ENCODE data around the gene NCMAP.

Gene NCMAP

DNA sequence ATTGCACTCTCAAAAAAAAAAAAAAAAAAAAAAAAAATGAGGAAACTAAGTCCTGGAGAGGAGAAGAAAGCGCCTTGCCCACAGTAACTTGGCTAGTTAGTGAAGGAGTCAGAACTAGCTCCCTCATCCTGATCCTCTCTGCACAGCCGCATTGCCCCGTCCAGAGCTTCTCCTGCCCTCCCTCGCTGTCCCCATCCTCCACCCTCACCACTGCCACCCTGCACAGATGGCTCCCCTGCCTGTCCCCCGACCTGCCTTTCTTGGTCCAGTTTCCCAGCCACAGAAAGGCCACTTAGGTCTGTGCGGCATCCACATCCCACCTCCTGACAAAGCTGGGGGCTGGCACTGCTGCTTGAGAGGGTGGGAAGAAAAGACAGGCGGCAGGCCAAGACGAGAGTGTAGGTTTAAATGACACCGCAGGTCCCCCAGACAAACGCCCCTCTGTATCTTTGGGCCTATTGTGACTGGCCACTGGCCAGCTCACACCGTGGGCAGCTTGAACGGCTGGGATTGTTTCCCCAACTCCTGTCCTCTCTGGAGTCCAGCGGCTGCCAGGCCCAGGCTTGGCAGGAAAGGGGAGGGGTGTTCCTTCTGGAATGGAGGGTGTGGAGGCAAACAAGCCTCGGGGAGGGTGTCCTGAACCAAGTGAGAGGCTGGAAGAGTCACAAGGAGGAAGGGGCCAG is 20.2 kb downstream of the NCMAP start:
- DNase-seq = no peak

- DNase-seq = no peak
These were observed 23.0 kb downstream of the NCMAP start for GRCh38 chr1:24578846-24579245.

DNA sequence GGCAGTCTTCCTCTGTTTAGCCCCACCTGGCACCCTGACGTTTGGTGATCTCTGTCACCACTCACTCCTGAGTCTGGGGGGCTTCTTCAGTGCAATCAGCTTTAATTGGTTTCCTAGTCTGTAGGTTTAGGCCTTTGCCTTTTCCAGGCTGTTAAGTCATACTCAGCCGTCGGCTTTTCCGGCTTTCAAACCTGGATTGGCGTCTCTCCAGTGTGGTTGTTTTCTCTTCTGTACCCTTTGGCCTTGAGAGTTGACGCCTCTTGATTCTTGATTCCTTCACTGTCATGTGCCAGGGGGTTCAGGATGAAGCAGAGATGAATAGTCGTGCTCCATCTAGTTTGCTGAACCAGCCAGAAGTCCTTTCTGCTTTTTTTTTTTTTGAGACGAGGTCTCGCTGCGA is 24.9 kb downstream of the NCMAP start:
- DNase-seq = no peak

- no peak for DNase-seq
These were observed 28.3 kb downstream of the NCMAP start for GRCh38 chr1:24584171-24584647.

DNA sequence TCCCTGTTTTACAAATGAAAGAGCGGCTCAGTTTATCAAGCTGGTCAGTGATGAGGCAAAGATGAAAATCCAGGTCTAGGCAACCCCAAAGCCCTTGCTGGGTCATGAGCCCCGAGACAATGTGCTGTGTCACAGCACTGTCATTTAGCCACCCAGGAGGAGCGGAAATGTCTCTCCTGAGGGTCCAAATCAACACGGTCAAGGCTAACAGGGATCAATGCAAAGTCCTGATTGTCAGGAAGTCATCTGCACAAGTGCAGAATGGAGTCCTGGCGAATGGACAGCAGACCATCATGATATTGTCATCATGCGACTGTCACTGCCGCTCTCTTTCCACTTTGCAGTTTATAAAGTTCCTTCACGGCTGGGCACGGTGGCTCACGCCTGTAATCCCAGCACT is 30.2 kb downstream of the NCMAP start:
- no peak for DNase-seq

DNA sequence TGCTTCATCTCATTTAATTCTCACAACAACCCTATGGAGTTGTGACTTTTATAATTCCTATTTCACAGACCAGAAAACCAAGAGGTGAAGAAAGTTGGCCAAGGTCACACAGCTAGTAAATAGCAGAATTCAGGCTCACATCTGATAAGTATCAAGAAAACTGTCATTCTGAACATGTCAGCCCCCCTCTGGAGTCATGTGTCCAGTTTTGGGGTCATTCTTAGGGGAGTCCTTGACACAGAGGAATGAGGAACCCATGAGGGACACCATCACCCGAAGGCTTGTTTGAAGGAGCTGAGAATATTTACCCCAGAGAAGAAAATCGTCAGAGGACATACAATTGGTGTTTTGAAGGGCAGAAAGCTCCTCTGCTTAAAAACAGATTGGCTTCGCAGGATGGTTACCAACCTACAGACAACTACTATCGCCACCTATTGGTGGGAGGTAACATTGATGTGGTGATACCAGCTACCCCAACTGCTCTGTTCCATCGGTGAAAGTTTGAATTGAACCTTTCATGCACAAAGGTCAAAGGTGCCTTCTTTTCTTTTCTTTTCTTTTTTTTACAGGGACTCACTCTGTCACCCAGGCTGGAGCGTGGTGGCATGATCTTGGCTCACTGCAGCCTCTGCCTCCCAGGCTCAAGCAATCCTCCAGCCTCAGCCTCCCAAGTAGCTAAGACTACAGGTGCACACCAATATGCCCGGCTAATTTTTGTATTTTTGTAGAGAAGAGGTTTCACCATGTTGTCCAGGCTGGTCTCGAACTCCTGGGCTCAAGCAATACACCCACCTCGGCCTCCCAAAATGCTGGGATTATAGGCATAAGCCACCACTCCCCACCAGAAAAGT is 31.3 kb downstream of the NCMAP start:
- no peak for DNase-seq

DNA sequence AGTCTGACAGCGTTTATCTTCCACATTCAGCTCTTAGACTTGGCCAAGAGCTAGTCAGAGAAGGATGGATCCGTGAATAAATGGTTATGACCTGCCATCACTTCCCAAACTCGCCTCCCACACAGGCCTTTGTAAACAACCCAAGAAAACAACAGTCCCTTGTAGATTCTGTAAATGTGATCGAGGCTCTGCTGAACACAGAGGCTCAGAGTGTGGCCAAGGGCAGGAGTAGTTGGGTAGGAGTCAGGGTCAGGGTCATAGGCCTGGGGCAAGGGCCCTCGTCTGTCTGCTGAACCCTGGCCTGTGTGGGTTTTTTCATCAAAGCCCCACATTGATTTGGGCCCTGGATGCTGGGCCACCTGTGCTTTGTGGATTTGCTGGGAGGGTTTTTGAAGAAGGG is 32.7 kb downstream of the NCMAP start:
- DNase-seq = no peak

DNA sequence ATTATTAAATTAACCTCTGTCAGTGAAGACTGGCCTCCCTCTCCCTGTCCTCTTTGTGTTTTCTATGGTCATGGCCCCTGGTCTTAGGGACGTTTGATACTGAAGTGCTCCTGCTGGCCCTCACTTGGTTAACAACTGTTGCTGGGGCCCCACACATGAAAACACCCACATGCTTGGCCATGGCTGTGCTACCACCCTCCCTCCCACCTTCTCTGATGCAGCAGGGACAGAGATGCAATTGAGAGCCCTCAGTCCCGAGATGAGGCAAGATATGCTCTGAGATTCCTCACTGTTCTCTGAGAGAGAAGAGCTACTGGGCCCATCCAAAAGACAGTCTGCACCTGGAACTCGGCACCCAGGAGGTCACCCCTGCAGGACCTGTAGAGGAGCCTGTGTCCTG is 33.3 kb downstream of the NCMAP start:
- DNase-seq = no peak

DNA sequence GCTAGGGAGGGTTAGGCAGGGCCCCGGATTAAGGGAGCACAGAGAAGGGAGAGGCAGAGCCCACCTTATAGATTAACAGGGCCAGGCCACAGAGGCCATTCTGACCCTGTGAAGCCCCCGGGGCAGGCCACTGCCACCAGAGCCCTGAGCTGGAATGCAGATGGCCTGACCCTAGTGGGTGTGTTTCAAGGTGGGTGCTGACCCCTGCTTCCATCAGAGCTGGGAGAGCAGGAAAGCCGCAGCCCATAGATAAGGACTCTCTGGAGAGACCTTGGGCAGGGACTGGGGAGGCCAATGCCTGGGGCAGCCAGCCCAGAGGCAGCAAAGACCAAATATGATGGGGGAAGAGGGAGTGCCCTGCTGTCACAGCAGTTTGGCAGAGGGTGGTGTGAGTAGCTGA is 35.9 kb downstream of the NCMAP start:
- no peak for DNase-seq

DNA sequence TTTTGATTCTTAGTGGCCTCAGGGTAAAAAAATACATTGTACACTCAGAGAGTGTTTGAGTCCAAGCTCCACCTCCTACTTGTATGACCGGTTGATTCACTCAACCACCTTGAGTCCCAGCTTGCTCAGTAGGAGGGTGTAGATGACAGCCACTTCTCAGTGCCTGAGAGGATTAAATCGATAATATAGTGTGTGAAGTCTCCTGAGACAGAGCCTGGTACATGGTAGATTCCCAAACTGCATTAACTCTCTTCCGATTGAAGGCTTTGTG is 38.4 kb downstream of the NCMAP start:
- no peak for DNase-seq

DNA sequence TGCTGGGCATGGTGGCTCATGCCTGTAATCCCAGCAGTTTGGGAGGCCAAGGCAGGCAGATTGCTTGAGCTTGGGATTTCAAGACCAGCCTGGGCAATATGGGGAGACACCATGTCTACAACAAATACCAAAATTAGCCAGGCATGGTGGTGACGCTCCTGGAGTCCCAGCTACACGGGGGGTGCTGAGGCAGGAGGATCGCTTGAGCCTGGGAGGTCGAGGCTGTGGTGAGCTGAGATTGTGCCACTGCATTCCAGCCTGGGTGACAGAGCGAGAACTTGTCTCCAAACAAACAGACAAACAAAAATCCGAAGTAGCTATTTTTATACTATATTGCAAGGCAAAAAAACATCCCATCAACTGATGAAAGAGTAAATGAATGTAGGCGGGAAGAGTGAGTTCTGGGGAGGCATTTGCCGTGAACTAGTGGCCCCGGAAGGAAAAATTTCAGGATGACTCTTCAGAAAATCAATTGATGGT is 40.6 kb downstream of the NCMAP start:
- no peak for DNase-seq

DNA sequence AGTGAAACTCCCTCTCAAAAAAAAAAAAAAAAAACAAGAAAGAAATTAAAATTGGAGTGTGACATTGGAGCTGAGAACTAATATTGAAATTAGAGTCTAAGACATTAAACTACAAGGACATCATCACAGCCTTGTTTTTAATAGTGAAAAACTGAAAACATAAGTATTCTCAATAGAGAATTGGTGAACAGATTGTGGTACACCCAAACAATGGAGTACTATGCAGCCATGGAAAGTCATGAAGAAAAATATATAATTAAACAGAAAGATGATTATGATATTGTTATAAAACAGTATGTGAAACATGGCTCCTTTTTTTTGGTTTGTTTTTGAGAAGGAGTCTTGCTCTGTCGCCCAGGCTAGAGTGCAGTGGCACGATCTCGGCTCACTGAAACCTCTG is 43.4 kb downstream of the NCMAP start:
- DNase-seq = no peak

GRCh38 chr1:24600551-24600950 is 44.7 kb downstream of the NCMAP start:
- DNase-seq = no peak

GRCh38 chr1:24605534-24606295 is 49.8 kb downstream of the NCMAP start:
- DNase-seq = no peak

GRCh38 chr1:24606296-24606605 is 50.4 kb downstream of the NCMAP start:
- DNase-seq = no peak

- DNase-seq = no peak
These were observed 50.7 kb downstream of the NCMAP start for GRCh38 chr1:24606621-24607020.

- DNase-seq = no peak
These were observed 54.1 kb downstream of the NCMAP start for GRCh38 chr1:24609949-24610517.

DNA sequence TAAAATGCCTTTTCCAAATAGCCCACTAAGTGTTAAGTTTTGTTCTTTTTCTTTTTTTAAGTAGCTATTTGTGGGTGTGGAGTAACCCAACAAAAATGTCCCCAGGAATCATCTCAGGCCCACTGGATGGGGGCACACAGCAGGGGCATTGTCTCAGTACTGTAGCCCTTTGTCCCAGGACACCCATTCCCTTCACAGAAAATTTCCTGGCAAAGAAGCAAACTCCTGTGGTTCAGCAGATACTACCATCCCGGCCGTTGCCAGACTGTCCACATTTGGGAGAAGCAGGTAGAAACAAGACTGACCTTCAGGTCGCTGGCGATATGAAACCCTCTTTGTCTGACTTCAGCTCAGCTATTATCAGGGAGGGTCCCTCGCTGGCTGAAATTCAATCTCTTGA is 63.5 kb downstream of the NCMAP start:
- DNase-seq = no peak

DNA sequence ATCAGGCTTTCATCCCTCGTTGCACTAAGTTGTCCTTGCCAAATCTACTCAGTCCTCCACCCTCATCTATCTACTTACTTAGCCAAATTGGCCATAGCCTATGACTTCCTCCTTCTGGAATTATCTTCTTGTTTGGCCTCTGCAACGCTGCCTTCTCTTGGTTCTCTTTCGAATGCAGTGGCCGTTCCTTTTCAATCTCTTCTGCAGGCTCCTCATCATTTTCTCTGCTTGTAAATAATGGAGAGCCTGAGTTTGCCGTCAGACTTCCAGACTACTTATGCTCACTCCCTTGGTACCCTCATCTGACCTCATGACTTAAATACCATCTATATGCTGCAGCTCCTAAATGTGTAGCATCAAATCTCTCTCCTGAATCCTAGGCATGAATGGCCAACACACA is 64.8 kb downstream of the NCMAP start:
- DNase-seq = no peak

DNA sequence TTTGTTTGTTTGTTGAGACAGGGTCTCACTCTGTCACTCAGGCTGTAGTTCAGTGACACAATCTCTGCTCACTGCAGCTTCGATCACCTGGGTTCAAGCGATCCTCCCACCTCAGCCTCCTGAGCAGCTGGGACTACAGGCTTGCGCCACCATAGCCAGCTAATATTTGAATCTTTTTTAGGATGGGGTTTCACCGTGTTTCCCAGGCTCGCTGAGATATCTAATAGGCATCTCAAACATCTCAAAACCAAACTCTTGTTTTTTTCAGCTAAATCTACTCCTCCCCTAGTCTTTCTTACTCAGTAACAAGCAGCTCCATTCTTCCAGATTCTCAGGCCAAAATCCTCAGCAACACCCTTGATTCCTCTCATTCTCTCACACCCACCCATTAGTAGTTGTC is 65.2 kb downstream of the NCMAP start:
- no peak for DNase-seq

DNA sequence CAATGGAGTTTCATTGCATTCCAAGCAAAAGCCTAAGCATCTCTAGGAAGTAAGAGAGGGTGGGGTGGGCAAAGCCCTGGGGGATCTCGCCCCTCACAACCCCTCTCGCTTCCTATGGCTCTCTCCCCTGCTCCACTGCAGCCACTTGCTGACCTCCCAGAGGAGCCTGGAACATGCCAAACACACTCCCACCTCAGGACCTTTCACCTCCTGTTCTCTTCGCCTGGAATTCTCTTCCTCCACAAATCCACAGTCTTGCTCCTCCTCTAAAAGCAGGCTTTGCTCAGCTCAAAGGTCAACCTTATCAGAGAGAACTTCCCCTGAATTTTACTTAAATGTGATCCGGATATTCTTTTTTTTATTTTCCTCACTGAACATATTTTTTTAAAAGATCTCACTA is 66.3 kb downstream of the NCMAP start:
- DNase-seq = no peak

DNA sequence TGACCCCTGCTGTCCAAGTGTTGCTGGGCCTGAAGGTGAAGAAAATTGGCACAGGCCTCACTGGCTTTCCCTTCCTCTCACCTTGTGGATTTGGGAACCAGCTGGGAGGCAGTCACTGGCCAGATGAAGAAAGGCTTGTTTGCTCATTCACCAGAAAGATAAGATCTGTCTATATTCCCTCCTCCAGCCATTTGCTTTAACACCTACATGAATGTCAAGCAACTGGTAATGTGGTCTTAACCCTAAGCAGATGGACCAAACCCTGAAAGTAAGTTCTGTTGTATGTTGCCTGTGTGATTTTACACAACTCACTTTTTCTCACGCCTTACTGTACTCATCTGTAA is 76.9 kb downstream of the NCMAP start:
- DNase-seq = no peak

- DNase-seq = no peak
These were observed 79.4 kb downstream of the NCMAP start for GRCh38 chr1:24635195-24635843.
